T follicular helper cell (primary cell): ENCODE results near the gene COL6A1.

Experiments
- DNase-seq: peaks from one replicate; pipeline ENCODE4 v3.0.0-alpha.2; 2020; ENCODE audit warnings: low read depth

The COL6A1 gene

DNA sequence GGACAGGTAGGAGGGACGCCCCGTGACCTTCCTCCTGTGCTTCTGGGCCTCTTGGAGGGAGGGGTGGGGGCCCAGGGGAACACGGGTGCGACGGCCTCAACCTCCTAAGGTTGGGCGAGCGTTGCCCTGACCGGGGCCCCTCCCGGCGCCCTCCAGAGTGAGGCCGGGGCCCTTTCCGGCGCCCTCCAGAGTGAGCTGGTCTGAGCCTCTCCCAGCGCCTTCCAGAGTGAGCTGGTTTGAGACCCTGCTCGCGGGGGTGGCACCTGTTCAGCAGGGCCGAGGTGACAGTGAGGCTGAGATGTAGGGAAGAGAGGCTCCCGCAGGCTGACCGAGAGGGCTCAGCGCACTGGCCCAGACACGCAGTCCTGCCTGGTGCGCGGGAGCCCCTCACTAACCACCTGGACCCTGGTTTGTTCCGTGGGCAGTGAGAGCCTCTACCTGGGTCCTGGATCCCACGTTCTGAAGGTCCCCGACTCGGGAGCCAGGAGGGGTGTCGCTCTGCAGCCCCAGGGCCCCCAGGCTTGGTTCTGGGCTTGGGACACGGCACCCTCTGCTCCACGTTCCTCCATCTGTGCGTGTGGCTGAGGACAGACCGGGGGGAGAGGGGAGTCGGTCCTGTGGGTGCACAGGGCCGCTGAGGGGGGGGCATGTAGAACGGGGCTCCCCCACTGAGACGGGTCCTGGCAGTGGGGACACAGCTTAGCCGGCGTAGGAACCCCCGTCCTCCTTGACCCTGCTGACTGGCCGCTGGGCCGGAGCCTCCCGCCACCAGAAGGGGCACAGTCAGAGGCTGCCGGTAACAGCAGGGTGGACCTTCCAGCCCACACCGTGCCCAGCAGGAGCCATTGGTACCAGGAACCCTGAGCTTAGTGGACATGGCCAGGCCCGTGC is 1.4 kb downstream of the COL6A1 start:
- DNase-seq = no peak

DNA sequence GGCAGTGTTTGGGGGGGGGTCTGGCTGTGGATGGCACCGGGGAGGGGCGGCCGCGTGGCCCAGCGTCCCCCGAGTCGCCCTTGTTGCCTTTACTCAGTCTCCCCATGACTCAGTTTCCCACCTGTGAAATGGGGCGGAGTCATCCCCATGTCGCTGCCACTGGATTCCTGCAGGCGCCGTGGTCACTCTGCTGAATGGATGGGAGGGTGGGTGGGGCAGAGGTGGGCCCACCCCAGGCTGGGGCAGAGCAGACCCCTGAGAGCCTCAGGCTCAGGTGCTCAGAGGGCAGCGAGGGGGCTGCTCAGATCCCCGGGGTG is 2.0 kb downstream of the COL6A1 start:
- DNase-seq = no peak

DNA sequence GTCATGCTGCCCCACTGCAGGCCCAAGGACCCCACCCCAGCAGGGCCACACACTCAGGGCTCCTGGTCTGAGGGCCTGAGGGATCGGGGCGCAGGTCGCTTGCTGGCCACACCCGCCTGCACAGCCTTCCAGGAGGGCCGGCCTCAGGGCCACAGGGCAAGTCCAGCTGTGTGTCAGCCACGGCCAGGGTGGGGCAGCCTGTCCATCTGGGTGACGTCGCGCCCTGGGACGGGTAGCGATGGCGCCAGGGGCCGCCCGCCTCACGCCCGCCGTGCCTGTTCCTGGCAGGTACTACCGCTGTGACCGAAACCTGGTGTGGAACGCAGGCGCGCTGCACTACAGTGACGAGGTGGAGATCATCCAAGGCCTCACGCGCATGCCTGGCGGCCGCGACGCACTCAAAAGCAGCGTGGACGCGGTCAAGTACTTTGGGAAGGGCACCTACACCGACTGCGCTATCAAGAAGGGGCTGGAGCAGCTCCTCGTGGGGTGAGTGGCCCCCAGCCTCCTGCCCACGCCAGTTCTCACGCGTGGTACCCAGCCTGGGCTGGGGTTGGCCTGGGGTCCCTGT is 2.5 kb downstream of the COL6A1 start:
- no peak for DNase-seq

DNA sequence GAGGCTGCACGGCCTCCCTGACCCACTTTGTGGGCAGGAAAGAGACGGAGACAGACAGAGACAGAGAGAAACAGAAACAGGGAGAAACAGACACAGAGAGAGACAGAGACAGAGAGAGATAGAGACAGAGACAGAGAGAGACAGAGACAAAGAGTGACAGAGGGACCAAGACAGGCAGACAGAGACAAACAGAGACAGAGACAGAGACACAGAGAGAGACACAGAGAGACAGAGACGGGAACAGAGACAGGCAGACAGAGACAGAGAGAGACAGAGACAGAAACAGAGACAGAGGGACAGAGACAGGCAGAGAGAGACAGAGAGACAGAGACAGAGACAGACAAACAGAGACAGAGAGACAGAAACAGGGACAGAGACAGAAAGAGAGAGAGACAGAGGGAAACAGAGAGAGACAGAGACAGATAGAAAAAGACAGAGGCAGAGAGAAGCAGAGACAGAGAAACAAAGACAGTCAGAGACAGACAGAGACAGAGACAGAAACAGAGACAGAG is 3.1 kb downstream of the COL6A1 start:
- DNase-seq = no peak

DNA sequence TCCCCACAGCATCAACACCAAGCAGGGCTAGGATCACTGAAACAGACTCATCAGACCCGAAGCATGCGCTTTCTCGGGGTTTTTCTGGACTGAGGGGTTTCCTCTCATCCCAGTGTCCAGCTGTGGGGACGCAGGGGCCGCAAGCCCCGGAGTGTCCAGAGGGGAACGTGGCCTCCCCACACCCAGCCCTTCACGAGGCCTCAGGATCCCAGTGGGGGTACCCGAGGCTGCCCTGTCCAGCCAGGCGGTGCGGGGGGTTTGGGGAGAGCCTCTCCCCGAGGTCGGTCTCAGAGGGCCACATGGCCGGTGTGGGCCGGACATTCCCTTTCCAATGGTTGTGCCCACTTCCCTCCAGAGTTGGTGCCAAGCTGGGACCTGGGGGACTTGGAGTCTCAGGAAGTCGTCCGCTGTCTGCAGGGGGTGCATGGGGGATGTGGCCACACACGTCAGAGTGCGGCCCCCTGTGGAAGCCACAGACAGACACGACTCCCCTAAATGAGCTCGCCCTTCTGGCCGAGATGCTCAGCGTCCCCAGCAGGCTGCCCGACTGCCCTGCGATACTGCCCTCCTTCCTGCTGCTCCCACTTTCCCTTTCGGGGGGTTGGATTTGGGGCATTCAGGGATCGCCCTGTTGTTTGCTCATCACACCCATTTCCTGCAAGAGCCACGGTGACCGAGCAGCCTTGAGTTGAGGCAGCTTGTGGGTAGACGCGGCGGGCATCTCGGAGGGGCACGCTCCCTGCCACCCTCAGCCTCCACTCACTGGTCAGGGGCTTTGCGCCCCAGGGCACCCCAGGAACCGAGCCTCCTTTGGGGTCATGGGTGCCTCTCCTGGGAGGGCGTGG is 4.1 kb downstream of the COL6A1 start:
- DNase-seq = no peak

DNA sequence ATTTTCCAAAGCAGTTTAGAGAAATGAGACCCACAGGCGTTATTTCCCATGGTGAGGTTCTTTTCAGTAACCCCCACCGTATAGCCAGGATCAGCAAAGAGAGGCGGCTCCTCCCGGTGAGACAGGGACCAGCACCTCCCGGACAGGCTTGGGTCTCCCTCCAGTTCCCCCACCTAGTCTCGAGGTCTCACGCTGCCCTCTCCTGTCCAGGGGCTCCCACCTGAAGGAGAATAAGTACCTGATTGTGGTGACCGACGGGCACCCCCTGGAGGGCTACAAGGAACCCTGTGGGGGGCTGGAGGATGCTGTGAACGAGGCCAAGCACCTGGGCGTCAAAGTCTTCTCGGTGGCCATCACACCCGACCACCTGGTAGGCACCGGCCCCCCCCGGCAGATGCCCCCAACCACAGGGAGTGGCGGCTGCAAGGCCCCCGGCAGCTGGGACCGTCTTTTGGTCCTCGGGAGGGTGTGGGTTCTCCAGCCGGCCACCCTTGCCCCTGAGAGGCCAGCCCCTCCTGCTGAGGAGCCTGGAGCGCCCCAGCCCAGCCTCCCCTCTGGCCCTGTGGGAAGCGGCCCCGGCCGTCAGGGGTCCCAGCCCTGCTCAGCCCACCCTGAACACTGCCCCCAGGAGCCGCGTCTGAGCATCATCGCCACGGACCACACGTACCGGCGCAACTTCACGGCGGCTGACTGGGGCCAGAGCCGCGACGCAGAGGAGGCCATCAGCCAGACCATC is 4.9 kb downstream of the COL6A1 start:
- DNase-seq = no peak

DNA sequence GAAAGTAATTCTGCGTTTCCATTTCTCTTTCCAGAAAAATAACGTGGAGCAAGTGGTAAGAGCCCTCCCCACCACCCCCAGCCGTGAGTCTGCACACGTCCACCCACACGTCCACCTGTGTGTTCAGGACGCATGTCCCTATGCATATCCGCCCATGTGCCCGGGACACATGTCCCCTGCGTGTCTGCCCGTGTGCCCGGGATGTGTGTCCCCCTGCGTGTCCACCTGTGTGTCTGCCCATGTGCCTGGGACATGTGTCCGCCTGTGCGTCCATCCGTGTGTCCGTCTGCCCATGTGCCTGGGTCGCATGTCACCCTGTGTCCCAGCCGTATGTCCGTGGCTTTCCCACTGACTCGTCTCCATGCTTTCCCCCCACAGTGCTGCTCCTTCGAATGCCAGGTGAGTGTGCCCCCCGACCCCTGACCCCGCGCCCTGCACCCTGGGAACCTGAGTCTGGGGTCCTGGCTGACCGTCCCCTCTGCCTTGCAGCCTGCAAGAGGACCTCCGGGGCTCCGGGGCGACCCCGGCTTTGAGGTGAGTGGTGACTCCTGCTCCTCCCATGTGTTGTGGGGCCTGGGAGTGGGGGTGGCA is 5.6 kb downstream of the COL6A1 start:
- DNase-seq = no peak

DNA sequence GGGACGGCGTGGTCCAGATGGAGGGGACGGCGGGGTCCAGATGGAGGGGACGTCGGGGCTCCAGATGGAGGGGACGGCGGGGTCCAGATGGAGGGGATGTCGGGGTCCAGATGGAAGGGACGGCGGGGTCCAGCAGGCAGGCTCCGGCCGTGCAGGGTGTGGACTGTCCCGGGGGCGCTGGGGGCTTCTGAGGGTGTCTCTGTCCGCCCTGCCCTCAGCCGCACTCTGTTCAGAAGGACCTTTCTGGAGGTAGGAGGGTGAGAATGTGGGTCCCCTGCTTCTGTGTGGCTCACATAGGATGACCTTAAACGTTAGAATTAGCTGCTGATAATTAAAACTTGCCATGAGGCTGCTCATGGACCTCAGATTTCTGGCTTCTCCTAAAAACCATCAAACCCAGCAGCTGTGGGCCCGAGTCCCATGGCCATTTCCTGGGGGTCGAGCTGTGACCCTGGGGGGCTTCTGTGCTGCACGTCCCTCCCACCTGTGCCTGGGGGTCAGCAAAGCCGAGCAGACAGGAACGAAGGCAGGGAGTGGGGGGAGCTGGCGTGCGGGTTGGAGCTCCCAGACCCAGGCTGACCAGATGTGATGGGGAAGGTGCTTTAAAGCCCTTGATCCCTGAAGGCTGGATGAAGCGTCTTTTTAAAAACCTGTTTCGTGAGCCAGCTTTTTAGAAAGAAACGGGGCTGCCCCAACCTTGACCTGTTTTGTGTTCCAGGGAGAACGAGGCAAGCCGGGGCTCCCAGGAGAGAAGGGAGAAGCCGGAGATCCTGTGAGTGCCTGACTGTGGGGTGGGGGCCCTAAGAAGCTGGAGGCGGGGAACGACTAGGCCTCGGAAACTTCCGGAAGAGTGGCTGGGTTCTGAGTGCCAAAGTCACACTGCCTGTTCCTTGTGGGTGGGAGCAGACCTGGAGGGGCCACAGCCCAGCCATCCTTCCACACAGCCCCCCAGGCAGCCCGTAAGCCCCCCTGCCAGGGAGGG is 7.1 kb downstream of the COL6A1 start:
- DNase-seq = no peak

DNA sequence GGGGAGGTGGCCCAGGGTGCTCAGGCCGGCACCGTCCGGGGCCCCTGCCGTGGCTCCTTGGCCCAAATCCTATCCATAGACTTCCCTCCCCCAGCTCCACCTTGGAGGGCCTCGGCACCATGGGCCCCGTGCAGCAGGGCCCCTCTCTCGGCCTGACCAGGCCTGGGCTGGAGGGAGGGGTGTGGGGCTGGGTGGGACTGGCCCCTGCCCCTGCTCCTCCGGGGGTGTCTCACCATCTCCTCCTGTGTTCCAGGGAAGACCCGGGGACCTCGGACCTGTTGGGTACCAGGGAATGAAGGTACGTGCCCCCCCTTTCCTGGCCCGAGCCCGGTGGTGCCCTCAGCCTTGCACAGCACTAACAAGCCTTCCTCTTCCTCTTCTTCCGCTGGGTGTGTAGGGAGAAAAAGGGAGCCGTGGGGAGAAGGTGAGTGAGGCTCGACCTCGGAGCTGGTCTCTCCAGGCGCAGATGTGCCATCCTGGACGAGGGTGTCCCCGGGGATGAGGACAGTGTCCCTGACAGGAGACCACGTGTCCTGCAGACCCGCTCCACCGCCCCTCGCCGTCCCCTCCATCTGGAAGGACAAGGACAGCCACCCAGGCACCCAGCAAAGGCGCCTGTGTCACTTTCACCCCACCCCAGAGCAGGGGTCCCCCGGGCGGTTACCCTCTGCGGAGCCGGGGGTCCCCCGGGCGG is 7.9 kb downstream of the COL6A1 start:
- DNase-seq = no peak

DNA sequence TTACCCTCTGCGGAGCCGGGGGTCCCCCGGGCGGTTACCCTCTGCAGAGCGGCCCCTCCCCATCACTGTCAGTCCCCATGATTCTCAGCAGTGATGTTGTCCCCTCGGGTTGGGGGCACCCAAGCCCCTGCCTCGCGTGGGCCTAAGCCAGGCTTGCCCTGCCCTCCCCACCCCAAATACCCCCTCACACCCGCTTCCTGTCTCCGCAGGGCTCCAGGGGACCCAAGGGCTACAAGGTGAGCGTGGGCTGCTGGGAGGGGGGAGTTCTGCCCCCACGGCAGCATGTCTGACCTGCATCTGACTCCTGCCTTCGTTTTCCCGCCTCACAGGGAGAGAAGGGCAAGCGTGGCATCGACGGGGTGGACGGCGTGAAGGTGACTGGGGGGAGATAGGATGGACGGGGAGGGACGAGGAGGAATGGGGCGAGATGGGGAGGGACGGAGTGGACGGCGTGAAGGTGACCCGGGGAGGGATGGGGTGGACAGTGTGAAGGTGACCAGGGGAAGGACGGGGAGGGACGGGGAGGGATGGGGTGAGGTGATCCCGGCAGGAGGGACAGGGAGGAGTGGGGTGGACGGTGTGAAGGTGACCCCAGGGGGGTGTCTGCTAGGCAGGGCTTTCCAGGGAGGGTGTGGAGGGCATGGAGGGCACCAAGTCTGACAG is 8.6 kb downstream of the COL6A1 start:
- DNase-seq = no peak

DNA sequence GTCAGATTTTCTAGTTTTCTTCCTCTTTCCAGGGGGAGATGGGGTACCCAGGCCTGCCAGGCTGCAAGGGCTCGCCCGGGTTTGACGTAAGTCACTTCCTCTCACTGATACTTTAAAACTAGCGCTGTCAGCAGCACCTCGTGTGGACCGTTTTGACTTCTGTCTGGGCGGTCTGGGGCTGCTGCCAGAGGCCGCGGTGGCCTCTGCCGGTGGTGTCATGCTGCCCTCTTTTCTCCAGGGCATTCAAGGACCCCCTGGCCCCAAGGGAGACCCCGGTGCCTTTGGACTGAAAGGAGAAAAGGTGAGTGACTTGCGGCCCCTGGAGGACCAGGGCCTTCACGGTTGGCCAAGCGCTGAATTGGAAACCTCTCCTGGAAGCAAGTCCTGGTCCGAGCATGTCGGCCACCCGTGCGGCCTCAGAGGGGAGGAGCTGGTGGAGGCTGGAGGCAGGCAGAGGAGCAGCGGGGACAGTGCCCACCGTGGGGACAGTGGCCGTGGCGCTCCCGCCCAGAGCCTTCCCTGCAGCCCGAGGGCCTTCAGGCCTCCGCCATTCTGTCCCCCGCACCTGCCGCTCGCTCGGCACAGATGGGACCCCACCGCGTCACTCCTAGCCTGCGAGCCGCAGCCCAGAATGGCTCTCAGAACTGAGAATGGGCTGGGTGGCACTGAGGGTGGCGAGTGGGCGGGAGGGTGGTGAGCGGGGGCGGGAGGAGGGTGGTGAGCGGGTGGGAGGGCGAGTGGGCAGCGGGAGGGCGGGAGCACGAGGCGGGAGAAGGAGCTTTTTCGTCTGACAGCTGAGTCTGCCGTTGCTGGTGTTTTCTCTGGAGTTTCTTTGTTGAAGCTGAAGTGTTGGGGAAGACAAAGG is 9.4 kb downstream of the COL6A1 start:
- no peak for DNase-seq

DNA sequence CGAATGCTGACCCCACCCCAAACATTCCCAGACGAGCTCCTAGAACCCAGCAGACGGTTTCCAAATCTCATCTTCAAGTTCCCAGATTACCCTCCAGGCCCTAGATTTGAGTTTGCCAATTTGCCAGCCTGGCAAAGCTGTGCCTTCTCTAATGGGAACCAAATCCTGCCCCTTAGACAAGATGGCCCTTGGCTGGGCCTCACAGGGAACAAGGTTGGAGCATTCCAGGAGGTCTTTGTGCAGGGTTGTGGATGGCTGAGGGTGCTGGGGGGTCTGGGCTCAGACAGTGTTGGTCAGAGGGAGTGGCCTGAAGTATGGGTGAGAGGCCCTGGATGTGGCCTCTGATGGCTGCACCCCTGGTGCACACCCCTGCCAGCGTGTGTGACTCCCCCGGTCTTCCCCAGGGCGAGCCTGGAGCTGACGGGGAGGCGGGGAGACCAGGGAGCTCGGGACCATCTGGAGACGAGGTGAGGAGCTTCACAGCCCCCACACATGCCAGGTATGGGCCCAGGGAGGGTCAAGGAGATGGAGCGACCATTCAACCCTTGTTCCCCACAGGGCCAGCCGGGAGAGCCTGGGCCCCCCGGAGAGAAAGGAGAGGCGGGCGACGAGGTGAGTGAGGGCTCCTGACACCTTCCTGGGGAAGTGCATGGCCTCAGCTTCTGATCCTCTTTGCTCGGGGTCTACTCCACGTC is 10.2 kb downstream of the COL6A1 start:
- DNase-seq = no peak

DNA sequence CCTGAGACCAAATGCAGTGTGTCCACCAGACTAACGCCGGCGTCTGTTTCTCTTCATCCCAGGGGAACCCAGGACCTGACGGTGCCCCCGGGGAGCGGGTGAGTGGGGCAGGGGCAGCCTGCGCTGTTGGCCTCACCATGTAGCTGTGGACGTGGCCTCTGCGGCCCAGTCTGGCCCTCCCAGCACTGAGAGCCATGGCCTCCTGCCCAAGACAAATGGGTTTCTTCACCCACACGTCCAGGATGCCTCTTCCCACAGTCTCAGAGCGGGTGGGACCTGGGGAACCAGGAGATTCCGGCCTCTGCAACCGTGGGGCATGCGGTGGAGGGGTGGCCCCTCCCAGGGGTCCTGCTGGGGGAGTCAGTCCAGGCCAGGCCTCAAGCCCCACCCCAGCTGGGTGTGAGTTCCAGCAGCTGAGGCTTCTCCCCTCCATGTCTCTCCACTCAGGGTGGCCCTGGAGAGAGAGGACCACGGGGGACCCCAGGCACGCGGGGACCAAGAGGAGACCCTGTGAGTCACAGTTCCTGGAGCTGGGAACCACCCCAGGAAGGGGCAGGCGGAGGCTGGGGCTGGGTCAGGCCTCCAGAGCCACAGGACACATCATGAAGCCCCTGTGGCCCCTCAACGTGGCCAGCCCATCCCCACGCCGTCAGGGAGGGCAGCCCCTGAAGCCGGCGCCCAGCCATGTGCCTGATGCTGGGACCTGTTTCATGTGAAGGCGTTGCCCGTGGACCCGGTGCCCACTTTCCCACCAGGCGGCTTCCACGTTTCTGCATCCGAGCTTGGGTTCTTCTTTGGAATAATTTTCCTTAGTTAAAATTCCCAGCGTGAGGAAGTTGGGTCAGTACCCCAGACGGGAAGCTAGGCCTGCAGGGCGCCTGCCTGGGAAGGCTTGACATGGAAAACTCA is 11.0 kb downstream of the COL6A1 start:
- DNase-seq = no peak

DNA sequence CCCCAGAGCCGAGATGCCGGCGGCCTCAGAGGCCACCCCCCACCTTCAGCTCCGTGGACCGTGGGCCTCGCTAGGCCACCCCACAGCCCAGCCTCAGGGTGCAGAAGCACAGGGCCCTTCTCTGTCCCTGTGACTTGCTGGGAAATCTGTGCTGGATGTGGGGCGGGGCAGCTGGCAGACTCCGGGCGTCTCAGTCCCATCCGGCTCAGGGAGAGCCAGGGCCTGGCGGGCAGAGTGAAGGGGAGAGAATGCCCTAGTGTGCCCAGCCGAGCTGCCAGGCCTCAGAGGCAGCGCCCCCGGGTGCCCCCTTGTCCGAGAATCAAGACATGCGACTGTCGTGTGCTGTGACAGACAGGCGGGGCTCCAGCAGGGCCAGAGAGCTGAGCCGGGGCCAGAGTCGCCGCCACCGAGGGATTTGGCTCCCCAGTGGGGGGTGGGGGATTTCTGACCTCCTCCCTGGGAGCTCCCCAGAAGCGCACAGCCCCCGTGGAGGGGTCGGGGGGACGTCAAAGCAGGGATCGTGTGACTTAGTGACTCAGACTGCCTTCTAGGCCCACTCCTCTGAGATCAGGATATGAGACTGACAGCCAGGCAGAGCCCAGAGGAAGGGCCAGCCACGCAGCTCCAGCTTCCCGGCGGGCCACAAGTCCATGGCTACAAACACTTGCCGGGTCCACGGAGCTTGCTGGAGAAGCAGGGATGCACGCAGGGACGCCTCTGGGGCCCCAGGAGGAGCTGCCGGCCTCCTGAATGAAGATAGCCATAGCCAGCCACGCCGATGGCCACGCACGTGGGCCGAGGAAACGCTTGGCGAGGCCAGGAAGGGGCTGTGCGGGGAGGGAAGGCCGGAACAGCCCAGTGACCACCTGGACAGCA is 11.9 kb downstream of the COL6A1 start:
- no peak for DNase-seq

DNA sequence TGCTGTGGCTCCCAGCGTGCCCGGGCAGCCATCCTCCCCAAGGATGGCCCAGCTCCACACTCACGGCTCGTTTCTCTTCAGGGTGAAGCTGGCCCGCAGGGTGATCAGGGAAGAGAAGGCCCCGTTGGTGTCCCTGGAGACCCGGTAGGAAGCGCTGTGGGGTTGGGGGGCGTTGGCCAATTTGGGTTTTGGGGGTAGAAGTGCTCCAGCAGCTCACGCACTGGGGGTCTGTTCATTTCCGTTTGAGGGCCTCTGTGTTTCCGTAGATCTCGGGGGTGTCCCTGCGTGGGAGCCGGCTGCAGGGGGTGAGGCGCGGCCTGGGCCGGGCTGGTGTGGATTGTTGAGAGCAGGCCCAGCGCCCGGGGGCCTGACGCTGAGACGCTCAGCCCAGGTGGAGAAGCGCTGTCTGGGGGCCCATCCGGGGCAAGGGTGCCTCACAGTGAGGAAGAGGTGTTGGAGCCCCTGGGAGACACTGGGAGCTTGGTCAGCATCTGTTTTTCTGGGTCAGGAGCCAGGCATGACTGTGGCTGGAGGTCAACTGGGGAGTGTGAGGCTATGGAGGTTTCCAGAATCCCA is 12.6 kb downstream of the COL6A1 start:
- DNase-seq = no peak
